ENCODE results near the gene IGF2BP1.
"Not testable (repeated sequence)": the region's sequence is repeated elsewhere in the genome, so short reads cannot be mapped to it uniquely, and the experiment has no call there.

Gene IGF2BP1

DNA sequence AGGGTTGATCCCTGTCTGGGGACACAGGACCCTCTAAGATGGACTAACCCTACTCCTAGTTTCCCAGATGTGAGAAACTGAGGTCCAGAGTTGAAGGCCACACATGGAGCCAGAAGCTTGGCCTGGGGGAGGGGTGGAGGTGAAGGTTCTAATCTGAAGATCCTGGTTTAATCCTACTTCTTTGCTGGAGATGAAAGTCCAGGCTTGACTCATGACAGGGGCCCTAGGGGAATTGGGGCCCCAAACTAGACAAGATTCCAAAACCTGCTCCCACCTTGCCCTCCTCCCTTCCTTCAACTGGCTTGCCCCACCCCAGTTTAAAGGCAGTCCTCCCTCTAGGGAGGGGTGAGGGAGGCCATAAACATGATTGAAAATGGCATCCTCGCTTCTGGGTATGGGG, 21.6 kb downstream of the IGF2BP1 start:
- no peak for DNase-seq (ENCODE audit: low read depth in 1 of 2, low spot score in 1 of 2)

DNA sequence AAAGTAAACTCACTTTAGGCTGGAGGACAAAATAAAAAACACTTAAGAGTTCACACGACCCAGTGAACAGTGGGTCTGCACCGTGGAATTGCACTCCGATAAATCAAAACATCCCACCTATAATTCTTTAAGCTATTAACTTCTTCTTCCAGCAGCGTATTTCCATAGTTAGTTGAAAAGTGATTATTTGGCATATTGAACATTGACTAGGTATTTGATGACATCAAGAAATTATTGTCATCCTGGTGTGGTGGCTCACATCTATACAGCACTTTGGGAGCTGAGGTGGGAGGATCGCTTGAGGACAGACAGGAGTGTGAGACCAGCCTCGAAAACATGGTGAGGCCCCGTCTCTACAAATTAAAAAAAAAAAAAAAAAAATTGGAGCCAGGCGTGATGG, 23.4 kb downstream of the IGF2BP1 start:
- DNase-seq (ENCODE audit: low read depth in 1 of 2, low spot score in 1 of 2) = no peak

DNA sequence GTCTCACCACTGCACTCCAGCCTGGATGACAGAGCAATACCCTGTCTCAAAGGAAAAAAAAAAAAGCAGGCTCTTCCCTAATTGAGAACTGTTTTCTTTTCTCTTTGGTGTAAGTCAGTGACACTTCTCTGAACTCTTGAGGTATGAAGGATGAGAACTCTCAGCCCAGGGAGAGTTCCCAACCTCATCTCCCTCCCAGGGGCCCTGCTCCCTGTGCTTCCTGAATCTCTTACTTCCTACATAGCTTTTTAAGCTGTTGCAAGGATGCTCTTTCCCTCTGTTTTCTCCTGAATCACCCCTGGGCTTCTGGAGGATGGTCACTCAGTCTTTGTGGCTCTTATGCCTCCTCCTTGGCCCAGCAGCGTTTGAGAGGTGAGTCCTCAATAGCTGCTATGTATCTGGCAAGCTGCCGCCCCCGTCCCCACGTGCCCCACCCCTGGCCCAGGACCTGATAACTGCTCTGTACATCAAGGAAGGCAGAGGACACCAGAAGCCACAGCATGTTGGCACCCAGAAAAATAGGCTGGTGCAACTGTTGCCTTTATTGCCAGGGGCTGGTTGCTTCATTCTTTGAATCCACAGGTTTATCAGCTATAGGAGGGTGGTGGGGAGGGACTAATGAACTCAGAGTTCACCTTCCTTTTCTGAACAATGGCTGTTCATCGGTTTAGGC, 24.0 kb downstream of the IGF2BP1 start:
- DNase-seq (ENCODE audit: low read depth in 1 of 2, low spot score in 1 of 2) = no peak

DNA sequence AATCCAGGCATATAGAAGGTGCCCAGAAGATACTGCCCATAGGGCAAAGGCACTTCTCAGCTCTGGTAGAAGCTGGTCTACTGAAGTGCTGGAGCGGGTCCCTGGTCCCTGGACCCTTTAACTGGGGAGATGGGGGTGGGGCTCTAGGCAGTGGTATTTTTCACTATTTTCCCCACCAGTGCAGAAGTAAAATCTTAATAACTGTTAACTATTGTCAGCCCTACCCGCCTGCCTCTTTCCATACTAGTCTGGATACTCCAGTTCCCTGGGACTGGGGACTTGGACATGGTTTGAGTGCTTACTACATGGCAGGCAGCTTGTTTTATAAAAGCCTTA, 24.6 kb downstream of the IGF2BP1 start:
- DNase-seq (ENCODE audit: low read depth in 1 of 2, low spot score in 1 of 2) = no peak

DNA sequence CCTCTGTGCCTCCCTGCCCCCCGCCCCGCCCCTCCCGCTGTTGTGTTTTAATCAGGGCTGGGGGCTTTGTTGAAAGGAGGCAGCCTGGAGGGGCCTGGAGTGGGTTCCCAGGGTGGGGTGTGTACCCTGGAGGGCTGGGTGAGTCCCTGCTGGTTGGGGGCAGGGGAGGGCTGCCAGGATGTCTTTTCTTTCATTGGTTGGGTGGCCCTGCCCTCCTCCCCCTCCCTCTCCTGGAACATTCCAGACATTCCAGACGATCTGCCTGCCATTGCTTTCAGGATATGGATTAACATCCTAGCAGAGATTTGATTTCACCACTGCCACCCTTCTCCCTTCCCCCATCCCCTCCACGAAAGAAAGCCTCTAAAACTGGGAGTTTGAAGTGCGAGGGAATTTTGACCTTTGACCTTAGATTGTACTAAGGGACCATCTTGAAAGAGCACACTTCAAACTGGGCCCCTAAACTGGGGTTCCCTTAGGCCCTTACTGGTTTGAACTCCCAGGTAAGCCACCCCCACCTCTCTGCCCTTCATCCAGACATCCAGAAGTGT, 25.3 kb downstream of the IGF2BP1 start:
- DNase-seq (ENCODE audit: low read depth in 1 of 2, low spot score in 1 of 2) = no peak

DNA sequence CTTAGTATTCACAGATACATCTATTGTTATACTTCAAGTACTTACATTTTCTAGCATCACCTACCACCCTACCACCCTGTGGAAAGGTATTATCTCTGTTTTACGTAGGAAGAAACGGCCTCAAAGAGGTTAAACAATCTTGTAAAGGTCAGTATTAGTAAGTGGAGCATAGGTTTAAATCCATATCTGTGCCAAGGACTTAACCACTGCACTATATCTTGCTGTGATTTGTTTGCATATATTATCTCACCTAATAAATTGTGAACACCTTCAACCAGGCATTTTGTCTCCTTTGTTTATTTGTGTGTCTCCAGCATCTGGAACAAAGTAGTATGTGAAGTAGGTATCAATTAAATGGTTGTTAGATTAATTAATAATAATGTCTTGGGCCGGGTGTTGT, 27.3 kb downstream of the IGF2BP1 start:
- no peak for DNase-seq (ENCODE audit: low read depth in 1 of 2, low spot score in 1 of 2)

DNA sequence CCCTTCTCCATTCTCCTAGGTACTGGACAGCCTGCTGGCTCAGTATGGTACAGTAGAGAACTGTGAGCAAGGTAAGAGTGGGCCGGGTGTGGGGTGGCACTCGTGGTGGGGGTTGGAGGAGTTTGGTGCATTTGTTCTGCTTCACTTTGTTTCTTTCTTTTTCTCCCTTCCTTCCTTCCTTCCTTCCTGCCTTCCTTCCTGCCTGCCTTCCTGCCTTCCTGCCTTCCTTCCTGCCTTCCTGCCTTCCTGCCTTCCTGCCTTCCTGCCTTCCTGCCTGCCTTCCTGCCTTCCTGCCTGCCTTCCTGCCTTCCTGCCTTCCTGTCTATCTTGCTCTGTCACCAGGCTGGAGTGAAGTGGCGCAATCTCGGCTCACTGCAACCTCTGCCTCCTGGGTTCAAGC, 29.3 kb downstream of the IGF2BP1 start:
- not testable (repeated sequence) for DNase-seq (ENCODE audit: low read depth in 1 of 2, low spot score in 1 of 2)

DNA sequence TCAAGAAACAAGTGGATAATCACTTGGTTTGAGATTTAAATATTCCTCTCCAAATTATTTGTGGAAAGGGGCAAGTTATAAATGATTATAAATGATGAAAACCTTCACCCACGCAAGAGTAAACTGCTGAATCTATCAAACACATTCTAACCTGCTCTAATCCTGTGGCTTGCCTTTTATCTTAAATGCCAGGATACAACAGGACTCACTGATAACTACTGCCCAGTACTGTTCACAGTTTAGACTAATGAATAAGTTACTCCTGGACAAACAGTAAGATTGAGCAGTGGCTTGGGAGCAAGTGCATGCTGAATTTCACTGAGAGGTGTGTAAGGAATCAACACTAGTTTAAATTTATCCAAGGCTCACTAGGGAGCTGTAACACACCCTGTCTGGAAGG, 31.1 kb downstream of the IGF2BP1 start:
- no peak for DNase-seq (ENCODE audit: low read depth in 1 of 2, low spot score in 1 of 2)

DNA sequence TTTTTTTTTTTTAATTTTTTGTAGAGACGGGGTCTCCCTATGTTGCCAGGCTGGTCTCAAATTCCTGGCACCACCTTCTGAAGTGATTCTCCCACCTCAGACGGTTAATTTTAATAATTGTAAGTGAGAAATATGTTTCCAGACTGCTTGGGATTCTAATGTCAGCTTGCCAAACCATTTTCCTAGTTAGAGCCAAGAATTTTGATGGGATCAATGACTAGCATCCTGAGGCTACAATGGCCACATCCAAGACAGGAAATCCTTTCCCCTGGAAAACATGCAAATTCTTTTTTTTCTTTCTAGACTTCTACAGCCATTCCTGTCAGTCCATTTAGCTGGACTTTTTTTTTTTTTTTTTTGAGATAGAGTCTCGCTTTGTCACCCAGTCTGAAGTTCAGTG, 32.6 kb downstream of the IGF2BP1 start:
- no peak for DNase-seq (ENCODE audit: low read depth in 1 of 2, low spot score in 1 of 2)

DNA sequence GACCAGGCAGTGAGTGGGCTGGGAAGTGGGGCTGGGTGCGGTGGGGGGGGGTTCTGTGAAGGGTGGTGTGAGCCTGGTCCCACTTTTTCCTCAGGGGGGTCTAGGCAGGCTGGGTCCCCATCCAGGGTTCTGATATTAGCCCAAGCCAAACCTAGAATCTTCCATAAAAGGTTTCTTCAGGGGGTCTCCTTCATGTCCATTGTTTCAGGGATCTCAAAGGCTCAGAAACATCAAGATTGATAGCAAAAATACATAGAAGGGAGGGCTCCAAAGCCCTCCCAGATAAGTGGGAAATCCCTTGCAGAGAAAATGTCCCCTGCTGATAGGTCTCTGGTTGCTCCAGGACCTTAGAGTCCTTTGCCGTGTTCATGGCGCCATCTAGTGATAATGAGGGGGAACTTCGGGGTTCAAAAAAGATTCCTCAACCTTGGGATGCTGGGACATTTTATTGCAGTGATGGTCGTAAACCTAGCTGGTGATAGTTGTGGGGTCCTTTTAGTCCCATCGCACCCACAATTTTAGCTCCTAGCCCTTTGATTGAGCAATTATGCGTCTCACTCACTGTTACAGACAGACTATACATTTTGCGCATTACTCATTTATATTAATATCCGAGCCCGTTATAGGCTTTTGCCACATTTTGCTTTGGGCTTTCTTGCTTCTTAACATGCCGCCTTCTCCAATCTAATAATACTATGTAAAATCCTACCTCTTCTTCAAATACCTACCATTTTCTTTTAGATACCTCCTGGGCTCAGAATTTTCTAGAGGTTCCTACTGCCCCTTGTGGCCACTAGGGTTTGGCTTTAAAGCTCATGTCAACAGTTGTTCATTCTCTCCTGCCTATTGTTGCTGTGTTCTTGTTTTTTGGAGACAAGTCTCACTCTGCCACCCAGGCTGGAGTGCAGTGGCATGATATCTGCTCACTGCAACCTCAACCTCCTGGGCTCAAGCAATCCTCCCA, 35.1 kb downstream of the IGF2BP1 start:
- no peak for DNase-seq (ENCODE audit: low read depth in 1 of 2, low spot score in 1 of 2)

DNA sequence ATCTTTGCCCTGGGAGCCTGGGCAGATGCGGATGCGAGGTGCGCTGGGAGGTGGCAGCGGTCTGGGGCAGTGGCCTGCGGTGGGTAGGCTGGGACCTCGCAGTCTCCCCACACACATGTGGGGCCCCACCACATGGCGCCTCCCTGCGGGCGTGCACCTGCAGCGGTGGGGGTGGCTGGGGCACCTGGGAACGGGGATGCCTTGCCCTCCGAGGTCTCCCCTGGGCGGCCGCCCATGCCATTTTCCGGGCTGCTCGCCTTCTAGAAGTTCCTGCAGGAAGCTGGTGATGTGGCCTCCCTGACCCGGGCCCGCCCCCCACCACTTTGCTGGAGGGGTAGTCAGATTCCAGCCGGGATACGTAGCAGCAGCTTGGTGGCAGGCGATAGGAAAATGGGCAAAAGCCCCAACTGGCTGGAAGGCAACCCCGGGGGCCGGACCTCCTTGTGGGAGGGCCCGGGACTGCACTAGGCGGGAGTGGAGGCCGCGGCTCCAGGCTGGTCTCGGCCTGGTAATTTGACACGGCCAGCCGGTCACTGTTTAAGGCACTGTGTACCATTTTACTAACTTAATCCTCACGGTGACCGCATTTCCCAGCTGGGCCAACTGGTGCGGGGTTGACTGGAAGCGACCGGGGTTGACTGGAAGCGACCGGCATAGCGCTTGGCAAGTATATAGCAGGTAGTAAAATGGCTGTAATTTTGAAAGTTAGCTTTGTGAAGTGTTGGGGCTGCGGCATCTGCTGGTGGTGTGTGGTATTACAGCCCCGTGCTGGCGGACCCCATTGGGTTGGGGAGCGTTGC, 38.5 kb downstream of the IGF2BP1 start:
- DNase-seq (ENCODE audit: low read depth in 1 of 2, low spot score in 1 of 2) = no peak

DNA sequence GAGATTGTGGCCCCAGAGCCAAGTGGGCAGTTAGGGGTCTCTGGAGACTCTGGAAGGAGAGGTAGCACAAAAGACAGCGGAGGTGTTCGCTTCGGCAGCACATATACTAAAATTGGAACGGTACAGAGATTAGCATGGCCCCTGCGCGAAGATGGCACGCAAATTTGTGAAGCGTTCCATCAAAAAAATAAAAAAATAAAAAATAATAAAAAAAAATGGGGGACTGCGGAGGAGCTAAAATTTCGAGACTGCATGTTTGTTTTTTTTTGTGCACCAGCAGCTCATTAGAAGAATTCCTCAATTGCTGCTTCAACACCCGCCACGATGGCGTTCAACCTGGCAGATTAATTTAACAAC, 39.1 kb downstream of the IGF2BP1 start:
- DNase-seq (ENCODE audit: low read depth in 1 of 2, low spot score in 1 of 2) = no peak

DNA sequence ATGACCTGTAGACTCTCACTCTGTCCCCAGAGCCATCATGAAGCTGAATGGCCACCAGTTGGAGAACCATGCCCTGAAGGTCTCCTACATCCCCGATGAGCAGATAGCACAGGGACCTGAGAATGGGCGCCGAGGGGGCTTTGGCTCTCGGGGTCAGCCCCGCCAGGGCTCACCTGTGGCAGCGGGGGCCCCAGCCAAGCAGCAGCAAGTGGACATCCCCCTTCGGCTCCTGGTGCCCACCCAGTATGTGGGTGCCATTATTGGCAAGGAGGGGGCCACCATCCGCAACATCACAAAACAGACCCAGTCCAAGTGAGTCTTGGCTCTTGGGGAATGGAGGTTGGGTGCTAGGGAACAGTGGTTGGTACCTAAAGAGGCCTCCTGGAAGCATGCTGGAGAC, 41.0 kb downstream of the IGF2BP1 start:
- DNase-seq (ENCODE audit: low read depth in 1 of 2, low spot score in 1 of 2) = no peak

DNA sequence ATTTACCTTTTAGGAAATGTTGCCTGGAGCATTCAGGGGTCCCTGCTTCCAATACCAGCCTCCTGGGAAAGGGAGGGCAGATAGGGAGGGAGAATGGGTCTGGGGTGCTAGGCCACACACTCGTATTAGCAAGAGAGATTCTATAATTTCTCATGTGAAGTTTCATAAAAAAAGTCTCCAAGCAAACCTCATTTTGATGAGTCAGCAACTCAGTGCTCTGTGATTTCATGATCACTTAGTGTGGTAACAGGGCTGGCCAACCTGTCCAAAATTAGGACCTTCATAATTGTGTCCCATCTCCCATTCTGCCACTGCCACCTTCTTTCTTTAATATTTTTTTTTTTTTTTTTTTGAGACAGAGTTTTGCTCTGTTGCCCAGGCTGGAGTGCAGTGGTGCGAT, 41.4 kb downstream of the IGF2BP1 start:
- DNase-seq (ENCODE audit: low read depth in 1 of 2, low spot score in 1 of 2) = no peak

DNA sequence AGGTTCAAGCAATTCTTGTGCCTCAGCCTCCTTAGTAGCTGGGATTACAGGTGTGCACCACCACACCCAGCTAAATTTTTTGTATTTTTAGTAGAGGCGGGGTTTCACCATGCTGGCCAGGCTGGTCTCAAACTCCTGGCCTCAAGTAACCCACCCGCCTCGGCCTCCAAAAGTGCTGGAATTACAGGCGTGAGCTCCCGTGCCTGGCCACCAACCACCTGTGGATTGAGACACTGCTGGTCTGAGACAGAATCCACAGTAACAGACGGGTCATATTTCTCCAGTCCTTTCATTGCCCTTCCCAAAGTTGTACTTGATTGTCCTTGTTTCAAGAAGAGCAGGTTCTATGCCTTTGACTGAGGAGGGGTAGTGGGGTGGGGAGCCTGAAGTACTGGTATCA, 42.3 kb downstream of the IGF2BP1 start:
- DNase-seq (ENCODE audit: low read depth in 1 of 2, low spot score in 1 of 2) = not testable (repeated sequence)

DNA sequence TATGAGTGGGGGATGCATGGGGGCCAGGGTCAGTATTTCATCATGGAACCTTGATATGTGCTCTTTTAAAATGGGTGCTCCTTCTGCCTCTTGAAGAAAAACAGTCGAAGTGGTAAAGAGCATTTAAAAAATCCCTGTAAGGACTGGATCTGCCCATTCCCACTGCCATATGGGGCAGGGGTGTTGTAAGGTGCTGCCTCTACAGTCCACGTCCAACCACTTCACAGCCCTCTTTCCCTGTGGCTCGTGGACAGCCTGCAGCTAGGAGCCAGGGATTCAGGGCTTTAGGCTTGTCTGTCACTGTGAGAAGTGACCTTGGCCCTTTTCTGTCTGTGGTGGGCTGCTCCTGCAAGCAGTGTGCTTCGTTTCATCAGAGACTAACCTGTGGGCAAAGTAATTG, 44.3 kb downstream of the IGF2BP1 start:
- no peak for DNase-seq (ENCODE audit: low read depth in 1 of 2, low spot score in 1 of 2)

DNA sequence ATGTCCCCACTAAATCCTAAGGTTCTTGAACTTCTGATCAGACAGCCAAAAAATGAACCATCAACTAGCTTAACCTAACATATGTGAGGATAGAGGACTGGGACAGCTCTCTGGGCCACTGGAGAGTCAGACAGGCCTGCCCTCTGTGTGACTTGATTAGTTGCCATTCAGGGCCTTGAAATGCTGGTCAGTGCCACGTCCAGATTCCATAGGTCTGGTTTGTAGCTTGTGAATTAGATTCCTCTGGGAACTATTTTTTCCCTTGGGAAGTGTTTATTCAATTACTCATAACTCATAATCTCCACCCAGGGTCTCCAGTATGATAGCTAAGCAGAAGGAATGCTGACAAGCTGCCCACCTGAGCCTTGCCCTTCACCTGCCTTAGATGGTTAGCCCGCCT, 48.2 kb downstream of the IGF2BP1 start:
- DNase-seq (ENCODE audit: low read depth in 1 of 2, low spot score in 1 of 2) = no peak

DNA sequence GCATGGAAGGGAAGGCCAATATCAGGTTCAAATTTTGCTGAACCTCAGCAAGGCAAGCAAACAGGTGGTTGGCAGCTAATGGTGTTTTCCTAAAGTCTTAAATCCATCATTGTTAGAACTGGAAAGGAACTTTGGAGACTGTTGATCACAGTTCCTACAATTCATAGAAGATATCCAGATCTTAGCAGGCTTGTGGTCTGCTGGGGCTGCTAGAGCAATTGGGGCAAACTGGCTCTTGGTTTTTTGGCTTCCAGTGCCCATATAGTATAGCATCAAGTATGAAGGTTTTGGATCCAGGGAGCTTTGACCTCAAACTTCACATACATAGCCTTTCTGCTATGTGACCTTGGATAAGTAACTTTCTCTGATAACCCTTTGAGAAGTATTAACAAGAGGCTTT, 49.7 kb downstream of the IGF2BP1 start:
- no peak for DNase-seq (ENCODE audit: low read depth in 1 of 2, low spot score in 1 of 2)

DNA sequence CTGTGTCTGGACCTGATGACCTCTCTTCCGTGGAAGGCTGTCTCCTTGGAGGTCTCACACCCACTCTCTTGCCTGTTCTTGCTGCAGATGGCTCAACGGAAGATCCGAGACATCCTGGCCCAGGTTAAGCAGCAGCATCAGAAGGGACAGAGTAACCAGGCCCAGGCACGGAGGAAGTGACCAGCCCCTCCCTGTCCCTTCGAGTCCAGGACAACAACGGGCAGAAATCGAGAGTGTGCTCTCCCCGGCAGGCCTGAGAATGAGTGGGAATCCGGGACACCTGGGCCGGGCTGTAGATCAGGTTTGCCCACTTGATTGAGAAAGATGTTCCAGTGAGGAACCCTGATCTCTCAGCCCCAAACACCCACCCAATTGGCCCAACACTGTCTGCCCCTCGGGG, 52.1 kb downstream of the IGF2BP1 start:
- DNase-seq (ENCODE audit: low read depth in 1 of 2, low spot score in 1 of 2) = no peak

DNA sequence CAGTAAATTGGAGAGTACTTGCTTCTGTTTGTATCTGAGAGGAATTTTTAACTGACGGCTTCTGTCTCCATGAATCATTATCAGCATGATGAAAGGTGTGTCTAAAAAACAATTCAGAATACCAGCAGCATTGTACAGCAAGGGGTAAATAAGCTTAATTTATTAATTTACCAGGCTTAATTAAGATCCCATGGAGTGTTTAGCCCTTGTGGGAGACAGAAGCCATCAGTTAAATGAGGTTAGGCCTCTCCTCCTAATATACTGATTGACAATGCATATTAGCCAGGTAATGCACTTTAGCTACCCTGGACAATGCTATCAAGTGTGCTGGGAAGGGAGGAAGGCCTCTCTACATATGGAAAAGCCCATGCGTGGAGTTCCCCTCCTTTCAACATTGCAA, 53.4 kb downstream of the IGF2BP1 start:
- no peak for DNase-seq (ENCODE audit: low read depth in 1 of 2, low spot score in 1 of 2)

DNA sequence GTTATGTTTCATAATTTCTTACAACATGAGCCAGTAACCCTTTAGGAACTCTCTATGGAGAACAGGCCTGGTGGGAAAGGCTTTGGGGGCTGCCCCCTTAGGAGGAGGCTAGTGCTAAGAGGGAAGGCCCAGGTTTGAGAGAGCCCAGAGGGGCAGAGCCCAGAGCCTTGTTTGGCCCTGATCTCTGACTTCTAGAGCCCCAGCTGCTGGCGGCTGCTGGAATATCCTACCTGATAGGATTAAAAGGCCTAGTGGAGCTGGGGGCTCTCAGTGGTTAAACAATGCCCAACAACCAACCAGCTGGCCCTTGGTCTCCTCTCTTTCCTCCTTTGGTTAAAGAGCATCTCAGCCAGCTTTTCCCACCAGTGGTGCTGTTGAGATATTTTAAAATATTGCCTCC, 54.1 kb downstream of the IGF2BP1 start:
- DNase-seq (ENCODE audit: low read depth in 1 of 2, low spot score in 1 of 2) = no peak
